K562 (cell line): ENCODE measurements around the gene LMO2. TPM values are rescaled to one million over a fixed set of nuclear protein-coding genes. Genes with fewer than 3 reads are reported as not detected.
A peak's percentile ranks its signal among the peaks of the same experiment; 100 is the strongest.

Experiments used
- ARHGAP35 ChIP-seq: fragments of 450-650 bp; IDR thresholded peaks from 2 replicates; pipeline ENCODE4 v1.6.1; 2018; ENCODE audit not compliant: partially characterized antibody
- CCAR2 ChIP-seq: fragments of 200-400 bp; formaldehyde crosslinking; IDR thresholded peaks from 2 replicates; pipeline ENCODE4 v1.6.1; 2017; ENCODE audit warnings: mild to moderate bottlenecking, low read depth, low read length
- CHD2 ChIP-seq: IDR thresholded peaks from 2 replicates; pipeline ENCODE4 v1.6.1; 2011; ENCODE audit warnings: low read depth, low read length
- FOXP1 ChIP-seq: sonication (generic); formaldehyde crosslinking; IDR thresholded peaks from 2 replicates; pipeline ENCODE4 v1.8.0; 2022; ENCODE audit warnings: mild to moderate bottlenecking, missing genetic modification reagents
- HDAC2 ChIP-seq: fragments of 450-650 bp; IDR thresholded peaks from 2 replicates; pipeline ENCODE4 v1.6.1; 2016; ENCODE audit warnings: mild to moderate bottlenecking
- LARP7 ChIP-seq: fragments of 450-650 bp; IDR thresholded peaks from 2 replicates; pipeline ENCODE4 v1.6.1; 2016
- MAFK ChIP-seq: IDR thresholded peaks from 2 replicates; pipeline ENCODE4 v1.6.1; 2011; ENCODE audit warnings: low read length, improper control_type of control experiment
- PCBP2 ChIP-seq: fragments of 200-400 bp; formaldehyde crosslinking; IDR thresholded peaks from 2 replicates; pipeline ENCODE4 v1.6.1; 2018; ENCODE audit warnings: low read length, low read depth, mild to moderate bottlenecking, moderate library complexity; ENCODE audit not compliant: poor library complexity, severe bottlenecking
- PHTF2 ChIP-seq: fragments of 250-450 bp; sonication (Bioruptor Pico); IDR thresholded peaks from 2 replicates; pipeline ENCODE4 v1.5.0; 2021; ENCODE audit warnings: mild to moderate bottlenecking
- RCOR1 ChIP-seq, 2 experiments: IDR thresholded peaks; 2 replicates each; pipeline ENCODE4 v1.6.1; 2012; ENCODE audit warnings: low read depth in 2 of 2, low read length in 2 of 2, borderline replicate concordance in 1 of 2, improper control_type of control experiment in 1 of 2
- RNF2 ChIP-seq: sonication (generic); IDR thresholded peaks from 2 replicates; pipeline ENCODE4 v1.6.1; 2016
- RUNX1 ChIP-seq: sonication (generic); IDR thresholded peaks from 2 replicates; pipeline ENCODE4 v1.6.1; 2016; ENCODE audit warnings: antibody characterized with exemption, low read depth
- SOX6 ChIP-seq: fragments of 450-650 bp; IDR thresholded peaks from 2 replicates; pipeline ENCODE4 v1.6.1; 2014; ENCODE audit warnings: mild to moderate bottlenecking
- ZNF143 ChIP-seq: sonication (generic); formaldehyde crosslinking; IDR thresholded peaks from 2 replicates; pipeline ENCODE4 v1.9.0; 2022; ENCODE audit warnings: mild to moderate bottlenecking, missing genetic modification reagents
- ZNF644 ChIP-seq: fragments of 200-800 bp; sonication (Bioruptor generic); IDR thresholded peaks from 2 replicates; pipeline ENCODE4 v1.6.1; 2016; ENCODE audit warnings: low read depth, missing genetic modification characterization, missing compliant biosample characterization
- ZSCAN29 ChIP-seq: fragments of 450-650 bp; IDR thresholded peaks from 2 replicates; pipeline ENCODE4 v1.6.1; 2017
- polyA plus RNA-seq, 8 experiments: library from polyadenylated mRNA; depleted of rRNA in 4 of 8; stranded (reverse) in 5 of 8; unstranded in 3 of 8; fragments of >200 nt; fragmentation: Nextera tagmentation in 2 of 8; fragmentation: Illumina TruSeq in 1 of 8; extraction: Ambion mirVana in 2 of 8; extraction: Trizol in 1 of 8; gene quantifications; 2 replicates each; pipeline versions ENCODE4 v1.2.1 to v1.2.3, GENCODE V29; 2011 to 2014; ENCODE audit warnings: inconsistent platforms in 1 of 8, missing spikeins in 1 of 8
- total RNA-seq, 7 experiments: library from RNA; depleted of rRNA in 6 of 7; stranded (reverse); fragments of >200 nt in 6 of 7; fragmentation: Illumina TruSeq in 2 of 7; extraction: Trizol in 2 of 7; gene quantifications; 2 replicates each; pipeline versions ENCODE4 v1.2.1 to v1.2.3, GENCODE V29; 2011 to 2021; ENCODE audit warnings: low replicate concordance in 1 of 7
- TF ChIP-seq, protein P1 (sequence below): fragments of 250-450 bp; sonication (Bioruptor Pico); IDR thresholded peaks from 2 replicates; pipeline ENCODE4 v1.5.0; 2022; ENCODE audit warnings: mild to moderate bottlenecking
- TF ChIP-seq, protein P2 (sequence below): fragments of 200-600 bp; sonication (generic); IDR thresholded peaks from one replicate; pipeline ENCODE4 v1.6.1; 2012; ENCODE audit warnings: mild to moderate bottlenecking, low read depth, low read length, inconsistent platforms

LMO2 gene
- total and polyA plus RNA-seq, 9 of the 15 experiments (the other 6 are each of a cell fraction or from before 2014, with no cell fraction given), result 6.9 to 126 (median 91.5) TPM

DNA sequence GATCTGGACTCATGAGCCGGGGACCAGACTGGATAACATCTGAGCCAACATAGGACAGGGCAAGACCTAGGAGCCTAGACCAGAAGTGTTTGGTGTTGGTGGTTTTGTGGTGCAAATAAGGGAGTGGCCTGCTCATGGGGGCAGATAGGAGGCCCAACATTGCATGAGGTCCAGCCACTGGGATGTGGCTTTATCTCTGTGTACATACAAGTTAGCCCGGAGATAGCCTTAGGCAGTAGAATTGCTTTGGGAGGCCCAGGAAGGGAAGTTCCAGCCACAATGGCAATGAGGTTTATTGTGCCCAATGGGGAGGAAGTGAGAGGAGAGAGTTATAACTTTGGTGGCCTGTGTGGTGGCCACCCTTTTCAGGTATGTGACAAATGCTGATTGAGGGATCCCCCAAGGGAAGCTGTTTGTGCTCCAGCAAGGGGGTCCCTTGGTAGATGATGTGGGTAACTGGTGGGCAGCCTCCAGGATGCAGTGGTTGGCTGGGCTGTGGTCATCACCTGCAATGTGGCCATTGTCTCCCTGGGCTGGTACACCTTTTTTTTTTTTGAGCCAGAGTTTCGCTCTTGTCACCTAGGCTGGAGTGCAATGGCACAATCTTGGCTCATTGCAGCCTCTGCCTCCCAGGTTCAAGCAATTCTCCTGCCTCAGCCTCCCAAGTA is 6.4 kb downstream of the LMO2 start (continued):
- TF ChIP-seq CCAR2, result no peak
- peak; percentile 55; the same call in 1 of the 2 replicates for TF ChIP-seq FOXP1 (CRISPR knock-in tag)
- peak; percentile 73 to 97; a peak in 3 of 4 replicates for TF ChIP-seq RCOR1 (IDR thresholded peaks at IDR 0.05; ENCODE audit: borderline replicate concordance in 1 of 2, low read depth in 2 of 2, low read length in 2 of 2)
- peak; percentile 81 for TF ChIP-seq HDAC2
- TF ChIP-seq RUNX1, result peak; percentile 80; the same call in 1 of the 2 replicates
- no peak for TF ChIP-seq LARP7
- TF ChIP-seq, protein P1, sequence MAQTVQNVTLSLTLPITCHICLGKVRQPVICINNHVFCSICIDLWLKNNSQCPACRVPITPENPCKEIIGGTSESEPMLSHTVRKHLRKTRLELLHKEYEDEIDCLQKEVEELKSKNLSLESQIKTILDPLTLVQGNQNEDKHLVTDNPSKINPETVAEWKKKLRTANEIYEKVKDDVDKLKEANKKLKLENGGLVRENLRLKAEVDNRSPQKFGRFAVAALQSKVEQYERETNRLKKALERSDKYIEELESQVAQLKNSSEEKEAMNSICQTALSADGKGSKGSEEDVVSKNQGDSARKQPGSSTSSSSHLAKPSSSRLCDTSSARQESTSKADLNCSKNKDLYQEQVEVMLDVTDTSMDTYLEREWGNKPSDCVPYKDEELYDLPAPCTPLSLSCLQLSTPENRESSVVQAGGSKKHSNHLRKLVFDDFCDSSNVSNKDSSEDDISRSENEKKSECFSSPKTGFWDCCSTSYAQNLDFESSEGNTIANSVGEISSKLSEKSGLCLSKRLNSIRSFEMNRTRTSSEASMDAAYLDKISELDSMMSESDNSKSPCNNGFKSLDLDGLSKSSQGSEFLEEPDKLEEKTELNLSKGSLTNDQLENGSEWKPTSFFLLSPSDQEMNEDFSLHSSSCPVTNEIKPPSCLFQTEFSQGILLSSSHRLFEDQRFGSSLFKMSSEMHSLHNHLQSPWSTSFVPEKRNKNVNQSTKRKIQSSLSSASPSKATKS (CRISPR knock-in tag), result no peak
- TF ChIP-seq PHTF2 (CRISPR knock-in tag), result no peak
- TF ChIP-seq ZSCAN29, result no peak
- no peak for TF ChIP-seq CHD2
- no peak for TF ChIP-seq ARHGAP35
- no peak for TF ChIP-seq MAFK
- no peak for TF ChIP-seq ZNF644
- peak; percentile 79; the same call in 1 of the 2 replicates for TF ChIP-seq RNF2
- peak; percentile 91 for TF ChIP-seq SOX6
- no peak for TF ChIP-seq PCBP2
- TF ChIP-seq ZNF143, result no peak
- TF ChIP-seq, protein P2, sequence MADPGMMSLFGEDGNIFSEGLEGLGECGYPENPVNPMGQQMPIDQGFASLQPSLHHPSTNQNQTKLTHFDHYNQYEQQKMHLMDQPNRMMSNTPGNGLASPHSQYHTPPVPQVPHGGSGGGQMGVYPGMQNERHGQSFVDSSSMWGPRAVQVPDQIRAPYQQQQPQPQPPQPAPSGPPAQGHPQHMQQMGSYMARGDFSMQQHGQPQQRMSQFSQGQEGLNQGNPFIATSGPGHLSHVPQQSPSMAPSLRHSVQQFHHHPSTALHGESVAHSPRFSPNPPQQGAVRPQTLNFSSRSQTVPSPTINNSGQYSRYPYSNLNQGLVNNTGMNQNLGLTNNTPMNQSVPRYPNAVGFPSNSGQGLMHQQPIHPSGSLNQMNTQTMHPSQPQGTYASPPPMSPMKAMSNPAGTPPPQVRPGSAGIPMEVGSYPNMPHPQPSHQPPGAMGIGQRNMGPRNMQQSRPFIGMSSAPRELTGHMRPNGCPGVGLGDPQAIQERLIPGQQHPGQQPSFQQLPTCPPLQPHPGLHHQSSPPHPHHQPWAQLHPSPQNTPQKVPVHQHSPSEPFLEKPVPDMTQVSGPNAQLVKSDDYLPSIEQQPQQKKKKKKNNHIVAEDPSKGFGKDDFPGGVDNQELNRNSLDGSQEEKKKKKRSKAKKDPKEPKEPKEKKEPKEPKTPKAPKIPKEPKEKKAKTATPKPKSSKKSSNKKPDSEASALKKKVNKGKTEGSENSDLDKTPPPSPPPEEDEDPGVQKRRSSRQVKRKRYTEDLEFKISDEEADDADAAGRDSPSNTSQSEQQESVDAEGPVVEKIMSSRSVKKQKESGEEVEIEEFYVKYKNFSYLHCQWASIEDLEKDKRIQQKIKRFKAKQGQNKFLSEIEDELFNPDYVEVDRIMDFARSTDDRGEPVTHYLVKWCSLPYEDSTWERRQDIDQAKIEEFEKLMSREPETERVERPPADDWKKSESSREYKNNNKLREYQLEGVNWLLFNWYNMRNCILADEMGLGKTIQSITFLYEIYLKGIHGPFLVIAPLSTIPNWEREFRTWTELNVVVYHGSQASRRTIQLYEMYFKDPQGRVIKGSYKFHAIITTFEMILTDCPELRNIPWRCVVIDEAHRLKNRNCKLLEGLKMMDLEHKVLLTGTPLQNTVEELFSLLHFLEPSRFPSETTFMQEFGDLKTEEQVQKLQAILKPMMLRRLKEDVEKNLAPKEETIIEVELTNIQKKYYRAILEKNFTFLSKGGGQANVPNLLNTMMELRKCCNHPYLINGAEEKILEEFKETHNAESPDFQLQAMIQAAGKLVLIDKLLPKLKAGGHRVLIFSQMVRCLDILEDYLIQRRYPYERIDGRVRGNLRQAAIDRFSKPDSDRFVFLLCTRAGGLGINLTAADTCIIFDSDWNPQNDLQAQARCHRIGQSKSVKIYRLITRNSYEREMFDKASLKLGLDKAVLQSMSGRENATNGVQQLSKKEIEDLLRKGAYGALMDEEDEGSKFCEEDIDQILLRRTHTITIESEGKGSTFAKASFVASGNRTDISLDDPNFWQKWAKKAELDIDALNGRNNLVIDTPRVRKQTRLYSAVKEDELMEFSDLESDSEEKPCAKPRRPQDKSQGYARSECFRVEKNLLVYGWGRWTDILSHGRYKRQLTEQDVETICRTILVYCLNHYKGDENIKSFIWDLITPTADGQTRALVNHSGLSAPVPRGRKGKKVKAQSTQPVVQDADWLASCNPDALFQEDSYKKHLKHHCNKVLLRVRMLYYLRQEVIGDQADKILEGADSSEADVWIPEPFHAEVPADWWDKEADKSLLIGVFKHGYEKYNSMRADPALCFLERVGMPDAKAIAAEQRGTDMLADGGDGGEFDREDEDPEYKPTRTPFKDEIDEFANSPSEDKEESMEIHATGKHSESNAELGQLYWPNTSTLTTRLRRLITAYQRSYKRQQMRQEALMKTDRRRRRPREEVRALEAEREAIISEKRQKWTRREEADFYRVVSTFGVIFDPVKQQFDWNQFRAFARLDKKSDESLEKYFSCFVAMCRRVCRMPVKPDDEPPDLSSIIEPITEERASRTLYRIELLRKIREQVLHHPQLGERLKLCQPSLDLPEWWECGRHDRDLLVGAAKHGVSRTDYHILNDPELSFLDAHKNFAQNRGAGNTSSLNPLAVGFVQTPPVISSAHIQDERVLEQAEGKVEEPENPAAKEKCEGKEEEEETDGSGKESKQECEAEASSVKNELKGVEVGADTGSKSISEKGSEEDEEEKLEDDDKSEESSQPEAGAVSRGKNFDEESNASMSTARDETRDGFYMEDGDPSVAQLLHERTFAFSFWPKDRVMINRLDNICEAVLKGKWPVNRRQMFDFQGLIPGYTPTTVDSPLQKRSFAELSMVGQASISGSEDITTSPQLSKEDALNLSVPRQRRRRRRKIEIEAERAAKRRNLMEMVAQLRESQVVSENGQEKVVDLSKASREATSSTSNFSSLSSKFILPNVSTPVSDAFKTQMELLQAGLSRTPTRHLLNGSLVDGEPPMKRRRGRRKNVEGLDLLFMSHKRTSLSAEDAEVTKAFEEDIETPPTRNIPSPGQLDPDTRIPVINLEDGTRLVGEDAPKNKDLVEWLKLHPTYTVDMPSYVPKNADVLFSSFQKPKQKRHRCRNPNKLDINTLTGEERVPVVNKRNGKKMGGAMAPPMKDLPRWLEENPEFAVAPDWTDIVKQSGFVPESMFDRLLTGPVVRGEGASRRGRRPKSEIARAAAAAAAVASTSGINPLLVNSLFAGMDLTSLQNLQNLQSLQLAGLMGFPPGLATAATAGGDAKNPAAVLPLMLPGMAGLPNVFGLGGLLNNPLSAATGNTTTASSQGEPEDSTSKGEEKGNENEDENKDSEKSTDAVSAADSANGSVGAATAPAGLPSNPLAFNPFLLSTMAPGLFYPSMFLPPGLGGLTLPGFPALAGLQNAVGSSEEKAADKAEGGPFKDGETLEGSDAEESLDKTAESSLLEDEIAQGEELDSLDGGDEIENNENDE, result no peak
